Osteoblast (primary cell): ENCODE measurements around the gene PDE4B. TPM values are rescaled to one million over a fixed set of nuclear protein-coding genes. Genes with fewer than 3 reads are reported as not detected.
"Not testable (repeated sequence)": the region's sequence is repeated elsewhere in the genome, so short reads cannot be mapped to it uniquely, and the experiment has no call there.

Experiments used
- DNase-seq: peaks from one replicate; pipeline ENCODE4 v3.0.0; 2011; ENCODE audit warnings: low spot score, mixed read lengths; ENCODE audit not compliant: insufficient read length; ENCODE audit errors: missing footprints
- H2AFZ ChIP-seq: 2 replicates; pipeline ENCODE4 v1.6.0; 2011; ENCODE audit warnings: mild to moderate bottlenecking, low read length
- H3K27ac ChIP-seq: 2 replicates; pipeline ENCODE4 v1.5.1; 2011; ENCODE audit warnings: mild to moderate bottlenecking, low read depth, low read length, moderate library complexity
- H3K27me3 ChIP-seq: 2 replicates; pipeline ENCODE4 v1.6.0; 2012; ENCODE audit warnings: mild to moderate bottlenecking, control low read depth, inconsistent platforms, low read length, moderate library complexity; ENCODE audit not compliant: insufficient read depth
- H3K36me3 ChIP-seq: 2 replicates; pipeline ENCODE4 v1.5.1; 2011; ENCODE audit warnings: mild to moderate bottlenecking, low read length, control low read depth, moderate library complexity; ENCODE audit not compliant: insufficient read depth
- H3K4me1 ChIP-seq: 2 replicates; pipeline ENCODE4 v1.5.1; 2011; ENCODE audit warnings: mild to moderate bottlenecking, low read length, control low read depth, moderate library complexity; ENCODE audit not compliant: insufficient read depth
- H3K4me2 ChIP-seq: 2 replicates; pipeline ENCODE4 v1.6.0; 2011; ENCODE audit warnings: mild to moderate bottlenecking, low read length; ENCODE audit not compliant: insufficient read depth
- H3K4me3 ChIP-seq: fragments of 200-600 bp; sonication (generic); 3 replicates; pipeline ENCODE4 v1.5.1; 2012; ENCODE audit warnings: mild to moderate bottlenecking, low read length, inconsistent platforms; ENCODE audit not compliant: insufficient read depth
- H3K79me2 ChIP-seq: 2 replicates; pipeline ENCODE4 v1.6.0; 2012; ENCODE audit warnings: mild to moderate bottlenecking, low read length, control low read depth, inconsistent platforms; ENCODE audit not compliant: insufficient read depth
- H3K9me3 ChIP-seq: 2 replicates; pipeline ENCODE4 v1.5.1; 2011; ENCODE audit warnings: low read depth, low read length, control low read depth
- H4K20me1 ChIP-seq: 2 replicates; pipeline ENCODE4 v1.6.0; 2012; ENCODE audit warnings: mild to moderate bottlenecking, low read length, control low read depth; ENCODE audit not compliant: insufficient read depth
- total RNA-seq: library from RNA; depleted of rRNA; stranded (reverse); fragments of >200 nt; gene quantifications from 2 replicates; pipeline ENCODE4 v1.2.3, GENCODE V29; 2012
- TF ChIP-seq, protein P1 (sequence below): IDR thresholded peaks from 2 replicates; pipeline ENCODE4 v1.5.1; 2011; ENCODE audit warnings: mild to moderate bottlenecking, low read depth, low read length, moderate library complexity; ENCODE audit errors: extremely low read depth

Gene PDE4B
- total RNA-seq, 1 donor: 21.4 TPM

GRCh38 chr1:65965112-65965996 lies 172.7 kb downstream of the PDE4B start:
- Histone ChIP-seq H3K4me1 (no peaks in the 10 kb centered on the region), H3K36me3 (no peaks in the 10 kb centered on the region), H2AFZ (no peak overlapping the region), H3K9me3 (no peaks in the 10 kb centered on the region), H3K4me2 (no peak overlapping the region), H3K79me2 (no peaks in the 10 kb centered on the region), H4K20me1 (no peaks in the 10 kb centered on the region), H3K27me3 (no peaks in the 10 kb centered on the region), H3K4me3 (no peak overlapping the region), H3K27ac (no peak overlapping the region)
- TF ChIP-seq, protein P1, sequence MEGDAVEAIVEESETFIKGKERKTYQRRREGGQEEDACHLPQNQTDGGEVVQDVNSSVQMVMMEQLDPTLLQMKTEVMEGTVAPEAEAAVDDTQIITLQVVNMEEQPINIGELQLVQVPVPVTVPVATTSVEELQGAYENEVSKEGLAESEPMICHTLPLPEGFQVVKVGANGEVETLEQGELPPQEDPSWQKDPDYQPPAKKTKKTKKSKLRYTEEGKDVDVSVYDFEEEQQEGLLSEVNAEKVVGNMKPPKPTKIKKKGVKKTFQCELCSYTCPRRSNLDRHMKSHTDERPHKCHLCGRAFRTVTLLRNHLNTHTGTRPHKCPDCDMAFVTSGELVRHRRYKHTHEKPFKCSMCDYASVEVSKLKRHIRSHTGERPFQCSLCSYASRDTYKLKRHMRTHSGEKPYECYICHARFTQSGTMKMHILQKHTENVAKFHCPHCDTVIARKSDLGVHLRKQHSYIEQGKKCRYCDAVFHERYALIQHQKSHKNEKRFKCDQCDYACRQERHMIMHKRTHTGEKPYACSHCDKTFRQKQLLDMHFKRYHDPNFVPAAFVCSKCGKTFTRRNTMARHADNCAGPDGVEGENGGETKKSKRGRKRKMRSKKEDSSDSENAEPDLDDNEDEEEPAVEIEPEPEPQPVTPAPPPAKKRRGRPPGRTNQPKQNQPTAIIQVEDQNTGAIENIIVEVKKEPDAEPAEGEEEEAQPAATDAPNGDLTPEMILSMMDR: no peak
- no peak for DNase-seq

GRCh38 chr1:65967492-65967891 lies 174.8 kb downstream of the PDE4B start:
- not testable (repeated sequence) for H3K4me1 ChIP-seq, H3K4me2 ChIP-seq, H3K27ac ChIP-seq, H4K20me1 ChIP-seq, DNase-seq, H2AFZ ChIP-seq, H3K9me3 ChIP-seq, H3K4me3 ChIP-seq, H3K27me3 ChIP-seq, H3K36me3 ChIP-seq, H3K79me2 ChIP-seq

GRCh38 chr1:65971547-65971946 lies 178.9 kb downstream of the PDE4B start:
- peaks cover 7% of the 10 kb centered on the region for H3K9me3 ChIP-seq

DNA sequence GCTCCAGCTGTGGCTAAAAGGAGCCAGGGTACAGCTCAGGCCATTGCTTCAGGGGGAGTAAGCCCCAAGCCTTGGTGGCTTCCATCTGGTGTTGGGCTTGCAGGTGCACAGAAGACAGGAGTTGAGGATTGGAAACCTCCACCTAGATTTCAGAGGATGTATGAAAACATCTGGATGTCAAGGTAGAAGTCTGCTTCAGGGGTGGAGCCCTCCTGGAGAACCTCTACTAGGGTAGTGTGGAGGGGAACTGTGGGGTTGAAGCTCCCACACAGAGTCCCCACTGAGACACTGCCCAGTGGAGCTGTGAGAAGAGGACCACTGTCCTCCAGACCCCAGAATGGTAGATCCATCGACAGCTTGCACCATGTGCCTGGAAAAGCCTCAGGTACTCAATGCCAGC lies 183.0 kb downstream of the PDE4B start:
- TF ChIP-seq, protein P1: no peak
- Histone ChIP-seq H3K27ac (no peak overlapping the region), H4K20me1 (no peaks in the 10 kb centered on the region), H3K27me3 (no peaks in the 10 kb centered on the region), H3K4me1 (peaks cover under 1% of the 10 kb centered on the region), H3K4me3 (no peak overlapping the region), H3K36me3 (no peaks in the 10 kb centered on the region), H3K79me2 (no peaks in the 10 kb centered on the region), H3K4me2 (no peak overlapping the region), H3K9me3 (peaks cover 7% of the 10 kb centered on the region), H2AFZ (no peak overlapping the region)
- no peak for DNase-seq

More at GRCh38 chr1:65971547-65971946, 178.9 kb downstream of the PDE4B start:
- Histone ChIP-seq H4K20me1 (no peaks in the 10 kb centered on the region), H3K27ac (no peak overlapping the region), H2AFZ (no peak overlapping the region), H3K4me2 (no peak overlapping the region), H3K4me3 (no peak overlapping the region), H3K79me2 (no peaks in the 10 kb centered on the region), H3K27me3 (no peaks in the 10 kb centered on the region), H3K36me3 (no peaks in the 10 kb centered on the region), H3K4me1 (peaks cover 3% of the 10 kb centered on the region)
- TF ChIP-seq, protein P1: no peak
- no peak for DNase-seq
